Activated naive CD4-positive, alpha-beta T cell treated with anti-CD3 and anti-CD28 coated beads for 36 hours (primary cell): ENCODE data around the gene RASGRP1. TPM values are rescaled to one million over a fixed set of nuclear protein-coding genes. Genes with fewer than 3 reads are reported as not detected.
A peak's percentile ranks its signal among the peaks of the same experiment; 100 is the strongest.

Source experiments
- CTCF ChIA-PET: fragments of 350-600 bp; sonication (Branson Sonifier 250); formaldehyde crosslinking; loops from one replicate; lab custom pipeline; 2021; ENCODE audit warnings: antibody characterized with exemption; lab: Charles Lee
- DNase-seq: peaks from one replicate; pipeline ENCODE4 v3.0.0-alpha.2; 2020
- H3K27ac Mint-ChIP-seq: one replicate; pipeline ENCODE4 v1.8.0; 2021; ENCODE audit warnings: mild to moderate bottlenecking, mixed read lengths
- H3K27me3 Mint-ChIP-seq: one replicate; pipeline ENCODE4 v1.8.0; 2021; ENCODE audit warnings: low read depth, mixed read lengths
- H3K36me3 Mint-ChIP-seq: one replicate; pipeline ENCODE4 v1.8.0; 2021; ENCODE audit warnings: low read depth, mixed read lengths
- H3K4me1 Mint-ChIP-seq: one replicate; pipeline ENCODE4 v1.8.0; 2021; ENCODE audit warnings: low read depth, mixed read lengths
- H3K4me3 Mint-ChIP-seq: one replicate; pipeline ENCODE4 v1.8.0; 2021; ENCODE audit warnings: mild to moderate bottlenecking, moderate library complexity, mixed read lengths
- H3K9me3 Mint-ChIP-seq: one replicate; pipeline ENCODE4 v1.8.0; 2021; ENCODE audit warnings: mixed read lengths
- intact Hi-C: fragments of 100-400 bp; cut with micrococcal nuclease; formaldehyde crosslinking; loops from one replicate; pipeline ENCODE4 v1.15.1; 2023
- total RNA-seq, 2 experiments: library from RNA; stranded (reverse); gene quantifications; one replicate each; pipeline ENCODE4 v1.2.3, GENCODE V29; 2021

The RASGRP1 gene
- total RNA-seq, 2 experiments from 2014 or later: 44.2 to 44.9 TPM

GRCh38 chr15:38455092-38455491 is 109.5 kb downstream of the RASGRP1 start:
- Mint-ChIP-seq H3K4me3 (peak overlapping the region; percentile 94), H3K27me3 (no peaks in the 10 kb centered on the region), H3K9me3 (no peaks in the 10 kb centered on the region), H3K4me1 (peaks cover 35% of the 10 kb centered on the region), H3K27ac (peak overlapping the region; percentile 88), H3K36me3 (peaks cover 8% of the 10 kb centered on the region)
- intact Hi-C loops: loop anchor here (2.0 kb wide), 1 partner anchor 14 kb away; no protein-coding TSS in a partner anchor
- CTCF ChIA-PET: interaction anchor here (0.8 to 3.2 kb wide), 15 partner anchors 10 to 244 kb away, joined by 3 to 43 read pairs (median 4); no protein-coding TSS in a partner anchor
- no peak for DNase-seq

- no peaks in the 10 kb centered on the region for H3K9me3 Mint-ChIP-seq
- H3K4me3 Mint-ChIP-seq: peak overlapping the region; percentile 94
- intact Hi-C loops: loop anchor here (1.0 to 2.0 kb wide), 2 partner anchors 14 to 236 kb away; no protein-coding TSS in a partner anchor
- peaks cover 8% of the 10 kb centered on the region for H3K36me3 Mint-ChIP-seq
- peak overlapping the region; percentile 88 for H3K27ac Mint-ChIP-seq
- DNase-seq: no peak
- CTCF ChIA-PET: interaction anchor here (0.8 to 3.2 kb wide), 15 partner anchors 10 to 245 kb away, joined by 3 to 43 read pairs (median 4); no protein-coding TSS in a partner anchor
- no peaks in the 10 kb centered on the region for H3K27me3 Mint-ChIP-seq
- peaks cover 31% of the 10 kb centered on the region for H3K4me1 Mint-ChIP-seq
Measured at GRCh38 chr15:38454696-38455090, 109.9 kb downstream of the RASGRP1 start.

GRCh38 chr15:38453971-38454695 is 110.5 kb downstream of the RASGRP1 start, which contains the start of gene FAM98B:
Gene FAM98B, plus strand, starts transcription at chr15:38454127. Its CDS starts 35 bp downstream, at chr15:38454162.
- H3K36me3 Mint-ChIP-seq: peaks cover 8% of the 10 kb centered on the region
- intact Hi-C loops: loop anchor here (1.0 to 2.0 kb wide), 2 partner anchors 15 to 236 kb away; no protein-coding TSS in a partner anchor
- H3K9me3 Mint-ChIP-seq: no peaks in the 10 kb centered on the region
- DNase-seq: peak; percentile 92
- no peaks in the 10 kb centered on the region for H3K27me3 Mint-ChIP-seq
- H3K4me3 Mint-ChIP-seq: peak within 1 kb of the TSS; percentile 94
- peaks cover 28% of the 10 kb centered on the region for H3K4me1 Mint-ChIP-seq
- CTCF ChIA-PET: interaction anchor here (0.8 to 3.2 kb wide), 15 partner anchors 11 to 245 kb away, joined by 3 to 43 read pairs (median 4); no protein-coding TSS in a partner anchor
- peak within 1 kb of the TSS; percentile 88 for H3K27ac Mint-ChIP-seq

GRCh38 chr15:38441130-38441519 is 123.5 kb downstream of the RASGRP1 start:
- no peaks in the 10 kb centered on the region for H3K36me3 Mint-ChIP-seq
- no peak overlapping the region for H3K4me3 Mint-ChIP-seq
- peaks cover 4% of the 10 kb centered on the region for H3K4me1 Mint-ChIP-seq
- CTCF ChIA-PET: interaction anchor here (0.8 to 7.0 kb wide), 27 partner anchors 8 to 263 kb away, joined by 3 to 306 read pairs (median 5); partner anchors contain the start of genes FAM98B and RASGRP1
- H3K27ac Mint-ChIP-seq: no peak overlapping the region
- intact Hi-C loops: loop anchor here (2.0 to 5.0 kb wide), 2 partner anchors 122 to 189 kb away; partner anchors contain the start of gene SPRED1
- H3K27me3 Mint-ChIP-seq: no peaks in the 10 kb centered on the region
- DNase-seq: no peak
- peaks cover 5% of the 10 kb centered on the region for H3K9me3 Mint-ChIP-seq

DNA sequence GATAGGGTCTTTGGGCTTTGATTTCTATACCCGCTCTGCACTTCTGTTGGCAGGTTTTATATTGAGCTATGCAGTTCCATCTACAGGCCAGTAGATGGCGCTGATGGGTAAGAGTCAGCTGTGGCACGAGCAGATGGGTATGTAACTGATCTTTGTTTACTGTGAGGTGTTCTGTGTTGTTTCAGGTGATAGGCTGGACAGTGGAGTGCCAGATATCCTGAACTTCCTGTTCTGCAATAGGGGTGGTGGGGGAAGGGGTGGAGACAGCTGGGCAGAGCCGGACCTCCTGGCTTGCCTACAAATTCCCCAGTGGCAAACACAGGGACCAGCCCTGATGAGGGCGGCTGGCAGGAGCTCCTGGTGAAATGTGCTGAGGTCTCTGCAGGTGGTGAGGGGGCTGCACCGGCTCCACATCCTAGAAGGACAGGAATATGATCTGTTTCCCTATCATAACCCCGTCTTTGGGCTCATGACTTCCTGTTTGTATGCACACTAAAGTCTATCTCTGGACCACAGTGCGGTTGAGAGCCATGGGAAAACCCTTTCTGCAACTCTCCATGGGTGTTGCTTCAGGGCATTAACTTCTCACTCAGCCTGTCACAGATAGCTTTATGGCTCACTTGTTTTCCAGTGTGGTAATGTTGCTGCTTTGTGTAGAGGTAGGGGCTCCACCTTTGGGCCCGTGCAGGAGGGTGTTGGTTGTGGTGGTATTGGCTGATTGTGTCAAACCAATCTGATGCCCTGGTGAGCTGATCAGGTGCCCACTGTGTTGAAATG is 124.1 kb downstream of the RASGRP1 start:
- H3K4me3 Mint-ChIP-seq: no peak overlapping the region
- H3K4me1 Mint-ChIP-seq: peaks cover 4% of the 10 kb centered on the region
- H3K36me3 Mint-ChIP-seq: no peaks in the 10 kb centered on the region
- peak; percentile 64 for DNase-seq
- no peak overlapping the region for H3K27ac Mint-ChIP-seq
- H3K27me3 Mint-ChIP-seq: no peaks in the 10 kb centered on the region
- H3K9me3 Mint-ChIP-seq: peaks cover 5% of the 10 kb centered on the region
- intact Hi-C loops: loop anchor here (1.0 to 5.0 kb wide), 6 partner anchors 34 to 259 kb away; partner anchors contain the start of gene SPRED1
- CTCF ChIA-PET: interaction anchor here (0.6 to 7.0 kb wide), 42 partner anchors 8 to 1634 kb away, joined by 3 to 306 read pairs (median 4); partner anchors contain the start of genes FAM98B and RASGRP1

Other genes starting within 250 kb of the RASGRP1 start
- 10 to 100 TPM; 42.0 to 47.4 TPM for gene FAM98B, start 110.7 kb downstream of the RASGRP1 start, total RNA-seq